Pancreas (tissue), 10 donors: ENCODE data around the gene ADGRD2. TPM values are rescaled to one million over a fixed set of nuclear protein-coding genes. Genes with fewer than 3 reads are reported as not detected.
"Not testable (repeated sequence)": the region's sequence is repeated elsewhere in the genome, so short reads cannot be mapped to it uniquely, and the experiment has no call there.

ENCODE experiments used
- ATAC-seq, 4 donors: fragments of 200-7000 bp; cut with Tn5 transposase; one replicate each; pipeline versions ENCODE4 v1.8.0 to v1.9.1; 2020; ENCODE audit warnings: mild to moderate bottlenecking in 4 of 4, moderate library complexity in 4 of 4
- DNase-seq, 6 donors: peaks; one replicate each; pipeline ENCODE4 v3.0.0-alpha.2; 2020
- FAIRE-seq: peaks from 2 replicates; lab custom pipeline; 2012; peaks lifted over from hg19 to GRCh38; lab: Jason Lieb, UNC
- H3K27ac ChIP-seq, 4 donors: fragments of 200-600 bp; sonication (generic); 1 replicate in 3 of 4; 2 replicates in 1 of 4; pipeline versions ENCODE4 v1.5.0 to v1.8.0; 2020
- H3K27me3 ChIP-seq, 4 donors: fragments of 200-600 bp; one replicate each; pipeline ENCODE4 v1.8.0; 2021
- H3K36me3 ChIP-seq, 3 donors: fragments of 200-600 bp; sonication (generic) in 1 of 3; one replicate each; pipeline versions ENCODE4 v1.5.0 to v1.8.0; 2020 to 2021
- H3K4me1 ChIP-seq, 3 donors: fragments of 200-600 bp; one replicate each; pipeline ENCODE4 v1.8.0; 2021
- H3K4me3 ChIP-seq, 4 donors: fragments of 200-600 bp; sonication (generic) in 2 of 4; one replicate each; pipeline versions ENCODE4 v1.5.0 to v1.8.0; 2020 to 2021
- H3K9me3 ChIP-seq, 4 donors: fragments of 200-600 bp; one replicate each; pipeline ENCODE4 v1.8.0; 2021
- CTCF ChIP-seq, 4 donors: fragments of 200-600 bp; sonication (generic) in 3 of 4; IDR thresholded peaks; one replicate each; pipeline versions ENCODE4 v1.5.0 to v1.8.0; 2021; ENCODE audit warnings: antibody characterized with exemption in 4 of 4
- WGBS, 2 donors: extraction: QIAGEN DNeasy Blood & Tissue Kit; methylation state at CpG; one replicate each; pipeline ENCODE4 v1.1.7; 2013; 5-methylcytosine and 5-hydroxymethylcytosine counted together
- intact Hi-C, 3 donors: fragments of 100-400 bp; cut with DNase I; formaldehyde crosslinking; loops; one replicate each; pipeline versions ENCODE4 v1.11.1 to v1.14.2; 2022
- polyA plus RNA-seq, 2 donors: library from polyadenylated mRNA; stranded (reverse); fragments of 200-250 nt; gene quantifications; one replicate each; pipeline ENCODE4 v1.2.3, GENCODE V29; 2013
- total RNA-seq, 6 donors: library from RNA; stranded (reverse); fragmentation: NEBNext Ultra II Directional in 4 of 6; extraction: Animal tissue kit (Norgen Biotek cat#: 25700) in 4 of 6; gene quantifications; one replicate each; pipeline versions ENCODE4 v1.2.1 to v1.2.4, GENCODE V29; 2021 to 2023
- donor health status: healthy with polysubstance abuse.
- donor health status: DM: no; HTN: no; CAD: no; lungs with moderate emphysema.
- donor health status: DM: no; HTN: no; CAD: no.
- donor health status: control.
- donor health status: control.
- donor health status: Bipolar disorder and iron deficiency.
- donor health status: DM: yes; HTN: yes; CAD: no.
- donor health status: DM: no; HTN: no; CAD: no.
- donor health status: DM: no; HTN: no; CAD: no.
- donor health status: DM: yes; HTN: yes; CAD: no.

Gene ADGRD2
- total and polyA plus RNA-seq, 8 donors = 0.23 TPM; not detected in 7

GRCh38 chr9:124423591-124423990 is 26.7 kb upstream of the ADGRD2 start:
- Histone ChIP-seq H3K9me3 (no peaks in the 10 kb centered on the region), H3K36me3 (no peaks in the 10 kb centered on the region), H3K27ac (no peak overlapping the region), H3K27me3 (no peaks in the 10 kb centered on the region), H3K4me1 (no peaks in the 10 kb centered on the region), H3K4me3 (no peak overlapping the region)
- no peak for DNase-seq
- intact Hi-C loops = loop anchor here in 1 of 3 donors (5.0 kb wide), 1 partner anchor 109 kb away; no protein-coding TSS in a partner anchor
- ATAC-seq = no peak
- 34 to 46% methylated on average over 11 of the region's 11 CpGs for WGBS, 2 donors
- no peak for FAIRE-seq
- TF ChIP-seq CTCF (IDR thresholded peaks at IDR 0.05) = no peak

GRCh38 chr9:124425733-124426132 is 24.5 kb upstream of the ADGRD2 start:
- peak; percentile 98 for FAIRE-seq

GRCh38 chr9:124426361-124426760 is 23.9 kb upstream of the ADGRD2 start:
- no peak for FAIRE-seq
- ATAC-seq = no peak
- no peaks in the 10 kb centered on the region for H3K9me3 ChIP-seq
- H3K27ac ChIP-seq = no peak overlapping the region
- WGBS, 2 donors = 80 to 84% methylated on average over 7 of the region's 7 CpGs
- H3K4me1 ChIP-seq = no peaks in the 10 kb centered on the region
- DNase-seq = no peak
- no peaks in the 10 kb centered on the region for H3K36me3 ChIP-seq
- intact Hi-C loops = no loop called here
- no peak for TF ChIP-seq CTCF (IDR thresholded peaks at IDR 0.05)
- H3K4me3 ChIP-seq = no peak overlapping the region
- no peaks in the 10 kb centered on the region for H3K27me3 ChIP-seq

More at GRCh38 chr9:124425733-124426132, 24.5 kb upstream of the ADGRD2 start:
- H3K27ac ChIP-seq, intact Hi-C loops, H3K9me3 ChIP-seq, H3K36me3 ChIP-seq, DNase-seq, ATAC-seq, H3K4me1 ChIP-seq, H3K4me3 ChIP-seq, H3K27me3 ChIP-seq: not testable (repeated sequence)
- 76 to 87% methylated on average over 12 of the region's 12 CpGs for WGBS, 2 donors

- ATAC-seq = no peak
- no peak overlapping the region for H3K27ac ChIP-seq
- no peak for TF ChIP-seq CTCF (IDR thresholded peaks at IDR 0.05)
- 60 to 64% methylated on average over 4 of the region's 4 CpGs for WGBS, 2 donors
- DNase-seq = no peak
- no peaks in the 10 kb centered on the region for H3K9me3 ChIP-seq
- no peaks in the 10 kb centered on the region for H3K27me3 ChIP-seq
- no peak overlapping the region for H3K4me3 ChIP-seq
- H3K36me3 ChIP-seq = no peaks in the 10 kb centered on the region
- no peak for FAIRE-seq
- no peaks in the 10 kb centered on the region for H3K4me1 ChIP-seq
- intact Hi-C loops = no loop called here
Measured at GRCh38 chr9:124427281-124427680, 23.0 kb upstream of the ADGRD2 start.

GRCh38 chr9:124428751-124429529 is 21.3 kb upstream of the ADGRD2 start:
- no peaks in the 10 kb centered on the region for H3K9me3 ChIP-seq
- DNase-seq (no peak), FAIRE-seq (no peak)

More at GRCh38 chr9:124428751-124429529, 21.3 kb upstream of the ADGRD2 start:
- Histone ChIP-seq H3K4me3 (no peak overlapping the region), H3K4me1 (no peaks in the 10 kb centered on the region), H3K27ac (no peak overlapping the region), H3K36me3 (no peaks in the 10 kb centered on the region), H3K27me3 (no peaks in the 10 kb centered on the region)
- ATAC-seq = no peak
- intact Hi-C loops = no loop called here
- TF ChIP-seq CTCF (IDR thresholded peaks at IDR 0.05) = no peak
- 66 to 68% methylated on average over 28 of the region's 28 CpGs for WGBS, 2 donors
